GM21737 (cell line): ENCODE results near the gene OPN1LW.
A peak's percentile ranks its signal among the peaks of the same experiment; 100 is the strongest.
"Not testable (repeated sequence)": the region's sequence is repeated elsewhere in the genome, so short reads cannot be mapped to it uniquely, and the experiment has no call there.

Experiments used
- ATAC-seq: cut with Tn5 transposase; IDR thresholded peaks from one replicate; pipeline ENCODE4 v1.9.1; 2021; ENCODE audit warnings: mild to moderate bottlenecking, moderate library complexity; ENCODE audit not compliant: unreplicated experiment

OPN1LW gene

GRCh38 chrX:154132366-154132765, 11.7 kb upstream of the OPN1LW start:
- ATAC-seq, result no peak

GRCh38 chrX:154135458-154136229, 8.4 kb upstream of the OPN1LW start:
- ATAC-seq, result no peak

DNA sequence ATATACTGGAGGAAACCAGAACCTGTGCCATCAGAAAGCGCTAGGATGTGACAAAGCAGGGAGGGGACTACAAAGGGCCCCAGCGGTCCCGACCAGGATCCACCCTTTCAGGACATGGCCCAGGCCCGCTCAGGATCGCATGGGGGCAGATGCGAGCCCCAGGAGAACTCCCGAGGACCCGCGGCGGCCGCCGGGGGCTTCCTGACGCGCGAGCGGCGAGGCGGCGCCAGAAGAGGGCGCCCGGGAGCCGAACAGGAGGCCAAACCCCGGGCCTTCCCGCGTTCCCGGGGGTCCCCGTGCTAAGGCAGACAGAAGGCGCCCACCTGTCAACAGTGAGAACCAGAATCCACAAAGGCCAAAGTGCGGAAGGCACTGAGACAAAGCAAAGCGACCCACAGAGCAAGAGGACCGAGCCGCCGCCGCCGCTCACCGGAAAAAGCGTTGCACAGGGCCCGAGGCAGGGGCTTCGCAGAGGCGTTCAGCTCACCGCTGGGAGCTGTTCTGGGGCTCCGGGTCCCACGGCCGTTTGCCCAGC, 7.3 kb upstream of the OPN1LW start:
- no peak for ATAC-seq

DNA sequence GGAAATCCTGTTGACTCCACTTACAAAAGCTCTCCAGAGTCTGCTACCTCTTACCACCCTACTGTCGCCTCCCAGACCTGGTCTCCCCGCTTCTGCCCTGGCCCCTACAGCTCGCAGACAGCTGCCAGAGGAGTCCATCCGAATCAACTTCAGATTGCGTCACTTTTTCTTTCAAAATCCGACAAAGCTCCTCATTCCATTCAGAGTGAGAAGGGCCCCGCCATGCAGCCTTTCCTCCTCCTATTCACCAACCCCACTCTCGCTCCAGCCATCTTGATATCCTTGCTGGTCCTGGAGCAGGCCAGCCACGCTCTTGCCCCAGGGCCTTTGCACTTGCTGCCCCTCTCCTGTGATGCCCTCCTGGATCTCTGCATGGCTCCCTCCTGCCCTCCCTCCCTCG, 5.2 kb upstream of the OPN1LW start:
- no peak for ATAC-seq

GRCh38 chrX:154140206-154140605, 3.8 kb upstream of the OPN1LW start:
- ATAC-seq, result no peak

- ATAC-seq, result no peak
Measured at GRCh38 chrX:154140742-154141141, 3.3 kb upstream of the OPN1LW start.

DNA sequence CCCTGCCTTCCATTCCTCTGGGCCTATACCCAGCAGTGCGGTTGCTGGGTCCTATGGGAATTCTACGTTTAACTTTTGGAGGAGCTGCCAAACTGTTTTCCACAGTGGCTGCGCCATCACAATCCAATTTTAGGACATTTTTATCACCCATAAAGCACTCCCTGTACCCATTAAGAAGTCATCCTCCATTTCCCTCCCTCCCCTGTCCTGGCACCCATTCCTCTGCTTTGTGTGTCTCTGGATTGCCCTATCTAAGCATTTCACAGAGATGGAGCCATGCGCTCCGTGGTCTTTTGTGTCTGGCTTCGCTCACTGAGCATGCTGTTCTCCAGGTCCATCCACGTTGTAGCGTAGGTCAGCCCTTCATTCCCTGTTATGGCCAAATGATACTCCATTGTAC, 1.7 kb upstream of the OPN1LW start:
- no peak for ATAC-seq

DNA sequence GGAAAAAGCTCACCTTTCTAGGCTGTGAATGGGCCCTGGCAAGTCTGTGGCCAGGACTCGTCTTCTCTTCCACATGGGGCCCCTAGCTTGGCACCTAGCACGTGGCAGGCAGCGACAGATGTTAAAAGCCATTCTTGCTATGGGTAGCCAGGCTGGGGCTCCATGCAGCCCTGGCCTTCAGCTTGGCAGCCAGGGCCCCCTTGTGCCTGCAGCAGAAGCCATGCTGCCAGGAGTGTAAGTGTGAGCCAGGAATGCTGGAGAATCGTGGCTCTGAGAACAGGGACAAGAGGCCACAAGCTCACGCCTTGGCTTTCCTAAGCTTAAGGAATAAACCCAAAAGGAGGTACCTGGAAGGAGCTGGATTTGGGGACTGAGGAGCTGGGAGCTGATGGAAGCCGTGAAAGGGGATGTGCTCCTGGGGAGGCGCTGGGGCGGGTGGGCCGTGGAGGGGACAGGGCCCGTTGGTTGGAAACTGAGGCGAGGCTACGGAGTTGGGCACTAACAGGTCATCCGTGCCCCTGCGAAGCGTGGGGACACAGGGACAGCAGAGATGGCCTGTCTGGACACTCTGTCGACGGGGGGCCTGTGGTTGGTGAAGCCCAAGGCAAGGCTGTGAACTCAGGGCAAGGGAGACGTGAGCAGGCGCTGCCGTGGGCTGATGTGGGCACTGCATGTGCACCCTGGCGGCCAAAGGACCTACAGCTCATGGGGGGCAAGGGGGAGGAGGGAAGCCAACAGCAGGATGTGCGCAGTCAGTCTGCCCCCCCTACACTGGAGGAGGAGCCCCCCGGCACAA, 895 bp upstream of the OPN1LW start:
- no peak for ATAC-seq

DNA sequence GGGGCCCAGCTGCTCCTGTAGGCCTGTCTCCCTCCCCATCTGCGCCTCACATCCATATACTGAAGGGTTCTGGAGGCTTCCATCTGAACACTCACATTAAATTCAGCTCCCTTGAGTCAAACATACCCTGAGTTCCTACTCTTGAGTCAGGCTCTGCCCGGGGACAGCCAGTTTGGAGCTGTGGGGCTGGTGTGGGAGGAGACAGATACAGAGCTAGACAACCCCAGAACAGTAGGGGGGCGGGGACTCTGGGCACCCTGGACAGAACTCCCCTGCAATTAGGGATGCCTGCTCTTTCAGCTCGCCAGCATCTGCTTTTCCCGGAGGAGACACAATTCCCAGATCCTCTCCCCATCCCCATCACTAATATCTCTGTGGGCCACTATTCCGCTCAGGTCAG, 7.0 kb downstream of the OPN1LW start:
- ATAC-seq, result not testable (repeated sequence)

DNA sequence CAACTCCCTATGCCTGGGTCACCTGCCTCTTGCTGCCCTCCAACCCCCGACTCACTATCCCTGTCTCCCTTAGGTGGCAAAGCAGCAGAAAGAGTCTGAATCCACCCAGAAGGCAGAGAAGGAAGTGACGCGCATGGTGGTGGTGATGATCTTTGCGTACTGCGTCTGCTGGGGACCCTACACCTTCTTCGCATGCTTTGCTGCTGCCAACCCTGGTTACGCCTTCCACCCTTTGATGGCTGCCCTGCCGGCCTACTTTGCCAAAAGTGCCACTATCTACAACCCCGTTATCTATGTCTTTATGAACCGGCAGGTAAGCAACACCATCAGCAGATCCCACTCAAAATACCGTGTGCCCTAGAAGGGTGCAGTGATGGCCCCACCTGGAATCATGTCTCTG, 12.2 kb downstream of the OPN1LW start:
- not testable (repeated sequence) for ATAC-seq

DNA sequence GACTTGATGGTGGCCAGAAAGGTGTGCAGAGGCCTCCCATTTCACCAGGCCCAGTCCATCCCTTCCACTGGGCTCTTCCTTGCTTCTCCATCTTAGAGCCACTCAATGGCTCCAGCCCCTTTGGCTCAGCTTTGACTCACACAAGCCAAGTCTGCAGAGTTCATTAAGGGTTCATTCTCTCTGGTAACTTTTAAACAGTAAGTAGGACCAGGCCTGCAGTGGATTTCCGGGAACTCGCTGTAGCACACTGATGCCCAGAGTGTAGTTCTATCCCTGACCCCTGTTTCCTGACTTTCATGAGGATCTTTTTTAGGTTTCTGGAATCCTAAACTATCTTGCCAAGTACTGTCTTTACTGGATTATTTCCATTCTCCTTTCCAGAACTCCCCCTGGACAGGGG, 13.2 kb downstream of the OPN1LW start:
- ATAC-seq, result not testable (repeated sequence)

GRCh38 chrX:154159345-154159744, 15.3 kb downstream of the OPN1LW start:
- ATAC-seq, result not testable (repeated sequence)

DNA sequence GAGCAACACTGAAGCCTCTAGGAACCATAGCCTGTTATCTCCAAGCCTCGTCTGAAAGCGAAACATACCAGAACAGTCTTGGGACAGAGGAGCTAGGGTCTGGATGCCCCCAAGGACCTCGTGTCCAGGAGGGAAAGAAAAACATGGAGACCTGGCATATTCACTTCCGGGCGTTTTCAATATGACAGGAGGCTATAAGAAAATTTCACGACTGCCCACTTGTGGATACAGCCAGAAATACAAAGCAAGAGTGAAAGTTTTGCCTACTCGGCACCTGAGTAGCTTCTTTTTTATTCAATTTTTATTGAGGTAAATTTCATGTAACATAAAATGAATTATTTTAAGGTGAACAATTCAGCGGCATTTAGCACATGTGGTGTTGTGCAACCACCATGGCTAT, 20.9 kb downstream of the OPN1LW start:
- not testable (repeated sequence) for ATAC-seq

DNA sequence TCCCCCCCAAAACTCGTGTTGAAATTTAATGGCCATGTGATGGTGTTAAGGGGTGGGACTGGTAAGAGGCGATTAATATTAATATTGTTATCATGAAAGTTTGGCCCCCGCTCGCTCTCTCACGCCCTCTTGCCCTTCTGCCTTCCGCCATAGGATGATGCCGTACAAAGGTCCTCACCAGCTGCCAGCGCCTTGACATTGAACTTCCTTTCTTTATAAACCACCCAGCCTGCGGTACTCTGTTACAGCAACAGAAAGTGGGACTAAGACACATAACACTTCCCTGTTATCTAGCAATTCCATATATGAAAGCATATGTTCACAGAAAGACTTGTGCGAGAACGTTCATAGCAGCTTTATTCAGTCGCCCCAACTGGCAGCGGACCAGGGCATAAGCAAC, 24.3 kb downstream of the OPN1LW start:
- ATAC-seq, result not testable (repeated sequence)

- peak; percentile 82 for ATAC-seq
Measured at GRCh38 chrX:154172535-154172943, 28.5 kb downstream of the OPN1LW start.

GRCh38 chrX:154174356-154174755, 30.3 kb downstream of the OPN1LW start:
- not testable (repeated sequence) for ATAC-seq

DNA sequence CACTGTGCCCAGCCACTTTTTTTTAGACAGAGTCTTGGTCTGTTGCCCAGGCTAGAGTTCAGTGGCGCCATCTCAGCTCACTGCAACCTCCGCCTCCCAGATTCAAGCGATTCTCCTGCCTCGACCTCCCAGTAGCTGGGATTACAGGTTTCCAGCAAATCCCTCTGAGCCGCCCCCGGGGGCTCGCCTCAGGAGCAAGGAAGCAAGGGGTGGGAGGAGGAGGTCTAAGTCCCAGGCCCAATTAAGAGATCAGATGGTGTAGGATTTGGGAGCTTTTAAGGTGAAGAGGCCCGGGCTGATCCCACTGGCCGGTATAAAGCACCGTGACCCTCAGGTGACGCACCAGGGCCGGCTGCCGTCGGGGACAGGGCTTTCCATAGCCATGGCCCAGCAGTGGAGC, 38.3 kb downstream of the OPN1LW start, which contains the start of gene OPN1MW:
Gene OPN1MW, plus strand, starts transcription at position 301 of the 400 bp plus-strand sequence. Its CDS starts 82 bp downstream, at position 383.
- not testable (repeated sequence) for ATAC-seq

- not testable (repeated sequence) for ATAC-seq
Measured at GRCh38 chrX:154183794-154184193, 39.8 kb downstream of the OPN1LW start.

- not testable (repeated sequence) for ATAC-seq
Measured at GRCh38 chrX:154192846-154193245, 48.8 kb downstream of the OPN1LW start.

GRCh38 chrX:154194316-154194715, 50.3 kb downstream of the OPN1LW start:
- not testable (repeated sequence) for ATAC-seq

DNA sequence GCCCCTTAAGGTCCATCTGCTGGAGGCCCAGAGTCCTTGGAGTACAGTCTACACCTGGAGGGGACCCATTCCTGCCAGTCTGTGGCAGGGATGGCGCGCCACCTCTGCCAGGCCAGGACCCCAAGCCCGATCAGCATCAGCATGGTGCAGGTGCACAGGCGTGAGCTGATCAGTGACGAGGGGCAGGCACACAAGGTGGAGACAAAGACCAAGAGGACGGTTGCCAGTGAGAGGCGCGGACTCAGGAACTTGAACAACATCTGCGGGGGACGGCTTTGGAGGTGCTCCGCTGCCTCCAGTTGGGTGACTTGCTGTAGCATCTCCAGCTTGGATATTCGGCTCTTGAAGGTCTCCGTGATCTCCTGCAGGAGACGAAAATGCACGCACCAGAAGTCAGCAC, 52.4 kb downstream of the OPN1LW start:
- ATAC-seq, result not testable (repeated sequence)
